DMS114 treated with DMSO at 0.1 percent for 48 hours (cell line): Measurements from ENCODE around the gene PRM3.

ENCODE experiments used
- DNase-seq: peaks from one replicate; lab custom pipeline; 2025; ENCODE audit not compliant: unreplicated experiment; lab: John Stamatoyannopoulos, UW

PRM3 gene

DNA sequence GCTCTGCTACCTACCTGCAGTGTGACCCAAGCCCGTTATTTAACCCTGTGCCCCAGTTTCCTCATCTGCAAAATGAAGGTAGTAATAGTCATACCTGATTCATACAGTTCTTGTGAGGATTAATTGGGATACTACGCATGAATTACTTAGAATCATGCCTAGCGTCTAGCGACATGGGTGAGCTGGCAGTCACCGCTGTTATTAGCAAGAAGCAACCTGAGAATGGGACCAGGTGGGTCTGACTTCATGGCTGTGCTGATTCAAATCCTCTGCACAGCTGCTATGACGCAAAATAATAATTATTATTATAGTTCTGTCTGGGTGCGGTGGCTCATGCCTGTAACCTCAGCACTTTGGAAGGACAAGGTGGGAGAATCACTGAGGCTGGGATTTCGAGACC lies 25.3 kb downstream of the PRM3 start:
- DNase-seq, result no peak

- DNase-seq, result no peak
Observed at GRCh38 chr16:11245988-11246387, 27.4 kb downstream of the PRM3 start.

DNA sequence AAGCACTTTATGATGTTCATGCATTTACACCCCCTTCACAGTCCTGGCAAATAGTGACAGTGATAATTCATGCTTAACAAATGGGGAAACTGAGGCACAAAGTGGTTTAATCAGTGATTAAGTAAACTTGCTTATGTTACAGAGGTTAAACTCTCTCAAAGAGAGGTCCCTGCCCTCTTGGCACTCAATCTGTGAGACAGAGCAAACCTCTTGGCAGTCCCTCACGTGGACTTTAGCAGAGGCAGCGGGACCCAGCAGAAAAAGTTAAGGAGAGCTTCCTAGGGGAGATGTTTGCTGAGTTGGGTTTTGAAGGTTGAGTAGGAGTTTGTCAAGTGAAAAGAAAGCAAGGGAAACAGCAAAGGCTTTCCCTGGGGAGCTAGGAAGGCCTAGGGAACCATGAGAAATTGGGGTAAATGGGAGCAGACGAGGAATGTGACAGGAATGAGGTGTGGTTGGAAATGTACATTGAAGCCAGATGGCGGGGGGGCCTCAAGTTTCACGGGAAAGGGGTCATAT lies 28.1 kb downstream of the PRM3 start:
- no peak for DNase-seq

- no peak for DNase-seq
Observed at GRCh38 chr16:11242658-11243057, 30.8 kb downstream of the PRM3 start.

DNA sequence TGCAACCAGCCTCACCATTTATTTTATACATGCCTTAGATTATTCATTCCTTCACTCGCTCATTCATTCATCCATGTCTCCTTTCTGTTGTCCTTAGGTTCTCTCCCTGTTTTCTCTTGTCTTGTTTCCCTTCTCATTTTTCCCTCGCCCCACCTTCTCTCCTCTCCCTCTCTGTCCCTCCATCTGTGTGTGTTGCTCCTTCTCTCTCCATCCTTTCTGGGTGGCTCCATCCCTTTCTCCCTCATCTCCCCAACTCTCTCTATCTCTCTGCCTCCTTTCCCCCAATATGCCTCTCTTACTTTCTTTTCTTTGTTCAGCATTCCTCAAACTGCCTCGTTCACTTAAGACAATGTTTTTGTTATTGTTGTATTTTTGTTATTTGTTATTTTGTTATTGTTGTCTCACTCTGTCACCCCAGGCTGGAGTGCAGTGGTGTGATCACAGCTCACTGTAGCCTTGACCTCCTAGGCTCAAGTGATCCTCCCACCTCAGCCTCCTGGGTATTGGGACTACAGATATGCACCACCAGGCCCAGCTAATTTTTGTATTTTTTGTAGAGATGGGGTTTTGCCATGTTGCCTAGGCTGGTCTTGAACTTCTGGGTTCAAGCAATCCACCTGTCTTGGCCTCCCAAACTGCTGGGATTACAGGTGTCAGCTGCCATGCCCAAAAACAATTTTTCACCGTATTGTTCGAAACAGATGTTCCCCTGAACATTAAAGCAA lies 31.8 kb downstream of the PRM3 start:
- DNase-seq, result no peak

GRCh38 chr16:11240636-11241473 lies 32.6 kb downstream of the PRM3 start:
- DNase-seq, result no peak

GRCh38 chr16:11239644-11240632 lies 33.5 kb downstream of the PRM3 start:
- no peak for DNase-seq

- no peak for DNase-seq
Observed at GRCh38 chr16:11238272-11239202, 34.9 kb downstream of the PRM3 start.

DNA sequence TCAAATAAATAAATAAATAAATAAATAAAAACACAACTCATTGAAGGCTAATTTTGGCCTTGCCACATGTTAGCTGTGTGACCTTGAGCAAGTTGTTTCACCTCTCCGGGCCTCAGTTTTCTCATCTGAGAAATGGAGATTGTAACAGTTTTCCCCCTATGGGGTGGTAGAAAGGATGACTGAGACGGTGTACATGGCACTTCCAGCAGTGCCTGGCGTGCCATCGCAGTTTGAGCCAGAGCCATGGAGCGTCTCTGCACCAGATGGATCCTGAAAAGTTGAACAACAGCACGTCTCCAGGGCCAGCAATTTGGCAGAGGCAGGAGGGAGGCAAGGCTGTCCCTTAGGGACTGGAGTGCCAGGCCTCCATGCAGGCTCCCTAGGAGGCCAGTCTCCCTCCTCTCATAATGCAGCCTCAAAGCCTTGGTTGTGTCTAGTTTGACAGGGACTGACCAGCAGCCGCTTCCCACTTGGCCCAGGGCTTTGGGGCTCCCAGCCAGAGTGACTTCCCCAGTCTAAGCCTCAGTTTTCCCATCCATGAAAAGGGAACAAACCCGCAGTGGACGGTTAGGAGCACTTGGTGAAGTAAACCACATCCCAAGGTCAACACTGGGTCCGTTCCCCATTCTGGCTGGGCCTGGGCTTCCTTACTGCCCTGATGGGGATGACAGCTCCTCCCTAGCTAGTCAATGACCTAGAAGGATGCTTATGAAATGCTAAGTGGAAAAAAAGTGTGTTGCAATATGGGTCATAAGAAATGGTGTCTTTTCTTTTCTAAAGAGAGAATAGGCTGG lies 36.8 kb downstream of the PRM3 start:
- no peak for DNase-seq

DNA sequence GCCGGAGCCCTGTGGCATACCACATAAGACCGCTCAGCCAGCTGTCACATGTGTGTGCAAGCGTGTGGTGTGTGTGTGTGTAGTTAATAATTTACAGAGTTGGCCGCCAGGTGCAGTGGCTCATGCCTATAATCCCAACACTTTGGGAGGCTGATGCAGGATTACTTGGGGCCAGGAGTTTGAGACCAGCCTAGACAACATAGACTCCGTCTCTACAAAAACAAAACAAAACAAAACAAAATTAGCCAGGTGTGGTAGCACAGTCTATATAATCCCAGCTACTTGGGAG lies 37.8 kb downstream of the PRM3 start:
- DNase-seq, result no peak

GRCh38 chr16:11234884-11235702 lies 38.3 kb downstream of the PRM3 start:
- no peak for DNase-seq

DNA sequence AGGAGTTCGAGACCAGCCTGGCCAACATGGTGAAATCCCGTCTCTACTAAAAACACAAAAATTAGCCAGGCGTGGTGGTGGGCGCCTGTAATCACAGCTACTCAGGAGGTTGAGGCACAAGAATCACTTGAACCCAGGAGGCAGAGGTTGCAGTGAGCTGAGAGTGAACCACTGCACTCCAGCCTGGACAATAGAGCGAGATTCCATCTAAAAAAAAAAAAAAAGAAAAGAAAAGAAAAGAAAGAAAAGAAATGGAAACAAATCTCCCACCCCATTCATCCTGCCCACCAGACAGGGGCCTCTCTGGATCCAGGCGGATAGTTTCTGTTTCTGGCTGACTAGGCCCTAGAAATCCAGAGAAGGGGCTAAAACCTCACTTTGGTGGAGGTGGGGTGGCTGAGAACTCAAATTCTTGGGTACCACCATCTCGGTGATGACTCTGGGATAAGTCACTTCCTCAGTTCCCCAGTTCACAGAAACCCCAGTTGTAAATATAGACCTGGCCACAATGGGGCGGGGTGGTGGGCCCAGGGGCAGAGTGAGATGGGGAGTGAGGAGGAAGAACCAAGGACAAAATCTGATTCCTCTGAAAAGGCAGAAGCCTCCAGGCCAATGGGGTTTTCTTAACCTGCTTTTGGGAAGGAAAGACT lies 39.6 kb downstream of the PRM3 start:
- no peak for DNase-seq

DNA sequence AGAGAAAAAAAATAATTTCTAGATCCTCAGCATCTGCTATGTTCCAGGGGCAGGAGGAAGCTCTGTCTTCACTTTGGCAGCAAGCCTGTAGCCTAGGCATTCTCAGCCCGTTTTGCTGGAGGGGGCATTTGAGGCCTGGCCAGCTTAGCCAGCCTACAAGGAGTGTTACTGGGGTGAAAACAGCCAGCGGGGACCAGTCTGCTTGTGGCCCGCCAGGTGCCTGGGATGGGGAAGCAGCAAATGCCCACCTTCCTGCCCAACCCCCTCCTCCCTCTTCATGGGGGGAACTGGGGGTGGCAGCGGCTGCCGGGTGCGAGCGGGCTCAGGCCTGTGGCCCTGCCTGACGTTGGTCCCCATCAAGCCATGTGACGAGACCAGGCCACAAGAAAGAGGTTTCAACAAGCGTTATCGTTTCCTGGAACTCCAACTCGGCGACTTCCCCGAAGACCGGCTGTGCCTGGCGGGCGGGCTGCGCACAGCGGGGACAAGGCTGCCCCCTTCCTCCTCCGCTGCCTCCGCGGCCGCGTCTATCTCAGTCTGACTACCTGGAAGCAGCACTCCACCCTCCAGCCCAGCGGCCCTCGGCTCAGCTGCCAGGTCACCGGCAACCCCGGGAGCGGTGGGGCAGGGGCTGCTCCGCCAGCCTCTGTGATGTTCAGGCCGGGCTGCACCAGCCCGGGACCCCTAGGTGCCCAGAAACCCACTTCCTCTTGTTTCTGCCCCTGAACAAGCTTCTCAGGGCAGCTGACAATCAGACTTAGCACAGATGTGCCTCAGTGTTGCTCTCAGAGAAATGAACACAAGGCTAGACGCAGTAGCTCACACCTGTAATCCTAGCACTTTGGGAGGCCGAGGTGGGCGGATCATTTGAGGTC lies 40.3 kb downstream of the PRM3 start:
- DNase-seq, result no peak

DNA sequence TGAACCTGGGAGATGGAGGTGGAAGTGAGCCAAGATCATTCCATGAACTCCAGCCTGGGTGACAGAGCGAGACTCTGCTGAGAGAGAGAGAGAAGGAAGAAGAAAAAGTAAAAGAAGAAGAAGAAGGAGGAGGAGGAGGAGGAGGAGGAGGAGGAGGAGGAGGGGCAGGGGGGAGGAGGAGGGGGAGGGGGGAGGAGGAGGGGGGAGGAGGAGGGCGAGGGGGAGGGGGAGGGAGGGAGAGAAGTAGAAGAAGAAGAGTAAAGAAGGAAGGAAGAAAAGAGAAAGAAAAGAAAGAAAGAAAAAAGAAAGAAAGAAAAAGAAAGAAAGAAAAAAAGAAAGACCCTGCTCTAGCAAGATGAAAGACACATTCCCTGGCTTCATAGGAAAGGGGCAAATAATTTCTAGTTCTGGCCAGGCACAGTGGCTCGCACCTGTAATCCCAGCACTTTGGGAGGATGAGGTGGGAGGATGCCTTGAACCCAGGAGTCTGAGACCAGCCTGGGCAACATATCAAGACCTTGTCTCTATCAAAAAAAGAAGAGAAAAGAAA lies 41.1 kb downstream of the PRM3 start:
- DNase-seq, result no peak

DNA sequence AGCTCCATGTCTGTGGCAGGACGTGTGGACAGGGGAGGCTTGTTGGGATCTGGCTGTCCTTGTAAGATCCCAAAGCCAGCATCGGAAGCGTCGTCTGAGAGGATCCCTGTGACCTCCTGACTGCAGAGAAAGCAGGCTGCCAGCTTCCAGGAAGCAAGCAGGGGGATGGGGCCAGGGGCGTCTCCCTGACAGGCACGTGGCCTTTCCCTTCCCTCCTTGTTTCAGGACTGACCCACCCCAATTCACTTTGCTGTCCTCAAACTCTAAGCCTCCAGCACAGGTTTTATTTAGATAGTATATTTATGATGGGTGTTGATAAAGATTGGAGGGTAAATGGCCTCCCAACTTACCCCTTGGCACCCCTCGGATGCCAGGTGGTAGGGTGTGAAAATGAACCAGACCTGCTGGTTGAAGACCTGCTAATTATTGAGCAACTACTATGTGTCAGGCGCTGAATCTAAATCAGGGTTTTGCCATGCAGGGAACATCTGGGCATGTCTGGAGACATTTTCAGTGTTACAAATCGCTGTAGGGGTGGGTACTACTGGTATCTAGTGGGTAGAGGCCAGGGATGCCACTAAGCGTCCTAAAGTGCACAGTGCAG lies 42.0 kb downstream of the PRM3 start:
- no peak for DNase-seq

DNA sequence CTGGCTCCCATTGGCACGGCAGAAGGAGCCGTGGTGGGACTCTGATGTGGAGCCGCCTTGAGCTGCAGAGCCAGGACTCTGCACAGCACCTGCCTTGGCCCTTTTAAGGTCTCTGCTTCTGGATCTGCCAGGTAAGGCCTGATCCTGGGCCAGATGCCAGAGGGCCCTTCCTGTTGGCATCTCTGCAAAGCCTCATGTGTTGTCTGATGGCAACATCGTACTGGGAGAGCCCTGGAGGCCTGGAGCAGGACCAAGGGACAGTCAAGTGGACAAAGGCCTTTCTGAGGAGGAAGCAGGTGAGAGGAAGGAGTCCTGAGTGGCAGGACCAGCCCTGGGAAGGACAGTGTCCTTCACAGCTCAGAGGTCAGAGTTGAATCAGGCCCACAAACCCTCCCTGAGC lies 43.5 kb downstream of the PRM3 start:
- no peak for DNase-seq
